ENCODE measurements around the gene B3GALNT2. TPM values are rescaled to one million over a fixed set of nuclear protein-coding genes. Genes with fewer than 3 reads are reported as not detected.
A peak's percentile ranks its signal among the peaks of the same experiment; 100 is the strongest.

Gene B3GALNT2
- total RNA-seq, 1 experiment from 2014 or later: 26.4 TPM

DNA sequence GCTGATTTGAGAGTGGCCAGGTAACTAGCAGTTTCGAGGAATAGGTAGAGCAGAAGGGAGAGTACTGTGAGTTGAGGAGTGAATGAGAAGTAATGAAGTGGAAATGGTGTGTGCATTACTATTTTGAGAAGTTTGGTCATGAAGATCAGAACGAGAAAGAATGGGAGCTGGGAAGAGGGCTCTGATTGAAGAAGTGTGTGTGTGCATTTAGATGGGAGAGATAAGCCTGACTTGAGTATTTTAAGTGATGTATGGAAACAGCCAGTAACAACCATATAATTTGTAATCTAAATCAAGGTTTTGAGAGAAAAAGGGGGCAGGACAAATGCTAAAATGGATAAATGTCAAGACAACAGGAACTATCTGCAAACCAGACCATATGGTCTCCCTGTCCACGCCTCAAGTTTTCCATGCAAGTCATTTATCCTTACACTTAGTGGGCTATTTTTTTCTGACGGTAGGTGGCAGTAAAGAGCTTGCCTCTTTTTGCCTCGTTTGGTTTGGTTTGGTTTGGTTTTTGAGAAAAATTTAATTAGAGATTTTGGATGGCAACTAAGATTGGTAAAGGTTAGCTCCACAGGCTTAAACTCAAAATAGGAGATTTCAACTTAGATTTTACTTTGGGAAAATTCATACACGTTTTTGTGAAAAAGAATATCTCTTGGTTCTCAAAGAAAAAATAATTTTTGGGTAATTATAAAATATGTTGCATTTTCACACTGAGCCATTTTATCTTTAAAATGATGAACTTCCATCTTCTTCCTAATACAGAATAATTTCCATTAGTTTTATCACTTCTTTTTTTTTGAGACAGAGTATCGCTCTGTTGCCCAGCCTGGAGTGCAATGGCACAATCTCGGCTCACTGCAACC is 9.5 kb upstream of the B3GALNT2 start:
- no peaks in the 10 kb centered on the region for H3F3A ChIP-seq (ENCODE audit: low read length, unreplicated experiment)
- no peaks in the 10 kb centered on the region for H3K4me1 ChIP-seq (ENCODE audit: insufficient read depth, low read length)
- DNase-seq: peak; percentile 75
- ATAC-seq: peak; percentile 67
- H3K9ac ChIP-seq (ENCODE audit: low read length): no peak overlapping the region
- POLR2A ChIA-PET (ENCODE audit: unreplicated experiment): no interaction called here
- intact Hi-C loops (cut with micrococcal nuclease): loop anchor here (1.0 to 5.0 kb wide), 4 partner anchors 88 to 457 kb away; no protein-coding TSS in a partner anchor
- no peaks in the 10 kb centered on the region for H4K20me1 ChIP-seq (ENCODE audit: low read length)
- no peaks in the 10 kb centered on the region for H3K9me3 ChIP-seq (ENCODE audit: low read length)
- no peaks in the 10 kb centered on the region for H3K36me3 ChIP-seq (ENCODE audit: low read depth, low read length)
- no peak overlapping the region for H2AFZ ChIP-seq (ENCODE audit: low read length)
- no peaks in the 10 kb centered on the region for H3K9me2 ChIP-seq (replicated peaks; ENCODE audit: low read length)
- TF ChIP-seq, protein P1, sequence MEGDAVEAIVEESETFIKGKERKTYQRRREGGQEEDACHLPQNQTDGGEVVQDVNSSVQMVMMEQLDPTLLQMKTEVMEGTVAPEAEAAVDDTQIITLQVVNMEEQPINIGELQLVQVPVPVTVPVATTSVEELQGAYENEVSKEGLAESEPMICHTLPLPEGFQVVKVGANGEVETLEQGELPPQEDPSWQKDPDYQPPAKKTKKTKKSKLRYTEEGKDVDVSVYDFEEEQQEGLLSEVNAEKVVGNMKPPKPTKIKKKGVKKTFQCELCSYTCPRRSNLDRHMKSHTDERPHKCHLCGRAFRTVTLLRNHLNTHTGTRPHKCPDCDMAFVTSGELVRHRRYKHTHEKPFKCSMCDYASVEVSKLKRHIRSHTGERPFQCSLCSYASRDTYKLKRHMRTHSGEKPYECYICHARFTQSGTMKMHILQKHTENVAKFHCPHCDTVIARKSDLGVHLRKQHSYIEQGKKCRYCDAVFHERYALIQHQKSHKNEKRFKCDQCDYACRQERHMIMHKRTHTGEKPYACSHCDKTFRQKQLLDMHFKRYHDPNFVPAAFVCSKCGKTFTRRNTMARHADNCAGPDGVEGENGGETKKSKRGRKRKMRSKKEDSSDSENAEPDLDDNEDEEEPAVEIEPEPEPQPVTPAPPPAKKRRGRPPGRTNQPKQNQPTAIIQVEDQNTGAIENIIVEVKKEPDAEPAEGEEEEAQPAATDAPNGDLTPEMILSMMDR (conservative IDR thresholded peaks at IDR 0.05; ENCODE audit: low read depth, low read length): peak; percentile 79
- TF ChIP-seq EZH2 (IDR thresholded peaks at IDR 0.05; ENCODE audit: low read length, unreplicated experiment): no peak
- H3K4me3 ChIP-seq (ENCODE audit: low read length): no peak overlapping the region
- H3K27ac ChIP-seq (ENCODE audit: low read length): no peak overlapping the region
- no peaks in the 10 kb centered on the region for H3K27me3 ChIP-seq (ENCODE audit: low read length)
- H3K79me2 ChIP-seq (ENCODE audit: low read length): no peaks in the 10 kb centered on the region
- H3K4me2 ChIP-seq (ENCODE audit: low read length): no peak overlapping the region
- BruUV-seq (replicated peaks): no TSS peak
- CTCF ChIA-PET: interaction anchor here (0.6 to 0.7 kb wide), 4 partner anchors 85 to 410 kb away, joined by 3 to 4 read pairs (median 4); no protein-coding TSS in a partner anchor

- intact Hi-C loops (cut with micrococcal nuclease): loop anchor here (5.0 kb wide), 1 partner anchor 331 kb away; no protein-coding TSS in a partner anchor
- Histone ChIP-seq H3K79me2 (ENCODE audit: low read length) (no peaks in the 10 kb centered on the region), H3K4me2 (ENCODE audit: low read length) (no peak overlapping the region), H3K9me3 (ENCODE audit: low read length) (no peaks in the 10 kb centered on the region), H2AFZ (ENCODE audit: low read length) (no peak overlapping the region), H3F3A (ENCODE audit: low read length, unreplicated experiment) (no peaks in the 10 kb centered on the region), H3K9ac (ENCODE audit: low read length) (no peak overlapping the region), H3K27ac (ENCODE audit: low read length) (no peak overlapping the region), H3K4me3 (ENCODE audit: low read length) (no peak overlapping the region), H3K4me1 (ENCODE audit: insufficient read depth, low read length) (no peaks in the 10 kb centered on the region), H3K27me3 (ENCODE audit: low read length) (no peaks in the 10 kb centered on the region), H3K36me3 (ENCODE audit: low read depth, low read length) (no peaks in the 10 kb centered on the region), H3K9me2 (replicated peaks; ENCODE audit: low read length) (no peaks in the 10 kb centered on the region), H4K20me1 (ENCODE audit: low read length) (no peaks in the 10 kb centered on the region)
- TF ChIP-seq EZH2phosphoT487 (IDR thresholded peaks at IDR 0.05; ENCODE audit: borderline replicate concordance, low read length) (no peak), EZH2 (IDR thresholded peaks at IDR 0.05; ENCODE audit: low read length, unreplicated experiment) (no peak)
- TF ChIP-seq, protein P1 (conservative IDR thresholded peaks at IDR 0.05; ENCODE audit: low read depth, low read length): no peak
- POLR2A ChIA-PET (ENCODE audit: unreplicated experiment): no interaction called here
- BruUV-seq (replicated peaks): no TSS peak
- ATAC-seq (no peak), DNase-seq (no peak)
- CTCF ChIA-PET: no interaction called here
These were observed 7.4 kb upstream of the B3GALNT2 start for GRCh38 chr1:235511470-235512240.

Measured in PC-3 (cell line).